HEK293 (cell line): ENCODE results near the gene CETP.

ENCODE experiments used
- CTCF ChIA-PET: fragments of 350-600 bp; formaldehyde crosslinking; extraction: SDS; loops from one replicate; lab custom pipeline; 2021; ENCODE audit warnings: antibody characterized with exemption; lab: Yijun Ruan, JAX
- POLR2A ChIA-PET: fragments of 300-600 bp; formaldehyde crosslinking; extraction: SDS; loops from one replicate; lab custom pipeline; 2020; ENCODE audit warnings: antibody characterized with exemption, inconsistent platforms; lab: Yijun Ruan, JAX
- H3K27ac ChIP-seq: fragments of 200-500 bp; sonication (Bioruptor generic); 2 replicates; pipeline ENCODE4 v1.5.1; 2014; ENCODE audit warnings: low read depth, low read length, control low read depth, inconsistent platforms; ENCODE audit errors: extremely low read depth
- H3K36me3 ChIP-seq, 2 experiments: fragments of 200-500 bp in 1 of 2; sonication (Bioruptor generic) in 1 of 2; 1 replicate in 1 of 2; 2 replicates in 1 of 2; pipeline ENCODE4 v1.5.1; 2014 to 2017; ENCODE audit warnings: inconsistent platforms in 2 of 2, low read length in 2 of 2; ENCODE audit not compliant: control insufficient read depth in 2 of 2, insufficient read depth in 1 of 2
- H3K4me1 ChIP-seq: fragments of 200-500 bp; sonication (Bioruptor generic); 2 replicates; pipeline ENCODE4 v1.5.1; 2014; ENCODE audit warnings: mild to moderate bottlenecking, low read length, inconsistent platforms; ENCODE audit not compliant: control insufficient read depth, insufficient read depth
- H3K4me3 ChIP-seq: 2 replicates; pipeline ENCODE4 v1.5.1; 2011; ENCODE audit warnings: low read depth, mild to moderate bottlenecking, control low read depth, low read length, moderate library complexity
- H3K9me3 ChIP-seq: fragments of 200-500 bp; sonication (Bioruptor generic); 2 replicates; pipeline ENCODE4 v1.5.1; 2014; ENCODE audit warnings: low read depth, low read length, inconsistent platforms; ENCODE audit not compliant: control insufficient read depth, insufficient read depth
- EGR2 ChIP-seq: fragments of 450-650 bp; formaldehyde crosslinking; IDR thresholded peaks from 2 replicates; pipeline ENCODE4 v1.5.1; 2016; ENCODE audit warnings: low read depth, missing biosample characterization, missing genetic modification characterization
- GLI4 ChIP-seq: fragments of 450-650 bp; formaldehyde crosslinking; IDR thresholded peaks from 2 replicates; pipeline ENCODE4 v1.5.1; 2016; ENCODE audit warnings: missing biosample characterization, missing genetic modification characterization
- GLIS2 ChIP-seq: fragments of 450-650 bp; formaldehyde crosslinking; IDR thresholded peaks from 2 replicates; pipeline ENCODE4 v1.5.1; 2016; ENCODE audit warnings: missing biosample characterization, missing genetic modification characterization
- SALL2 ChIP-seq: fragments of 450-650 bp; formaldehyde crosslinking; IDR thresholded peaks from 2 replicates; pipeline ENCODE4 v1.5.0; 2017; ENCODE audit warnings: missing biosample characterization, mild to moderate bottlenecking, missing genetic modification characterization, borderline replicate concordance
- SP2 ChIP-seq: fragments of 450-650 bp; formaldehyde crosslinking; IDR thresholded peaks from 2 replicates; pipeline ENCODE4 v1.5.1; 2016; ENCODE audit warnings: missing biosample characterization, missing genetic modification characterization
- TRIM28 ChIP-seq: IDR thresholded peaks from 2 replicates; pipeline ENCODE4 v1.6.1; 2011; ENCODE audit warnings: low read length, control low read depth, borderline replicate concordance
- ZBTB48 ChIP-seq: fragments of 450-650 bp; formaldehyde crosslinking; IDR thresholded peaks from 2 replicates; pipeline ENCODE4 v1.5.1; 2016; ENCODE audit warnings: missing biosample characterization, missing genetic modification characterization
- ZEB2 ChIP-seq: fragments of 450-650 bp; formaldehyde crosslinking; IDR thresholded peaks from 2 replicates; pipeline ENCODE4 v1.5.1; 2016; ENCODE audit warnings: missing biosample characterization, missing genetic modification characterization
- ZFHX2 ChIP-seq: fragments of 450-650 bp; formaldehyde crosslinking; conservative IDR thresholded peaks from 2 replicates; pipeline ENCODE4 v1.5.1; 2016; ENCODE audit warnings: missing biosample characterization, missing genetic modification characterization
- ZNF112 ChIP-seq: fragments of 450-650 bp; formaldehyde crosslinking; IDR thresholded peaks from 2 replicates; pipeline ENCODE4 v1.5.0; 2017; ENCODE audit warnings: missing biosample characterization, missing genetic modification characterization
- ZNF19 ChIP-seq: fragments of 450-650 bp; formaldehyde crosslinking; IDR thresholded peaks from 2 replicates; pipeline ENCODE4; 2016; ENCODE audit warnings: missing biosample characterization, missing genetic modification characterization, low read depth
- ZNF366 ChIP-seq: fragments of 450-650 bp; formaldehyde crosslinking; conservative IDR thresholded peaks from 2 replicates; pipeline ENCODE4 v1.5.1; 2016; ENCODE audit warnings: missing biosample characterization, missing genetic modification characterization
- ZNF544 ChIP-seq: fragments of 450-650 bp; formaldehyde crosslinking; IDR thresholded peaks from 2 replicates; pipeline ENCODE4 v1.5.0; 2017; ENCODE audit warnings: missing biosample characterization, missing genetic modification characterization
- ZNF560 ChIP-seq: fragments of 450-650 bp; formaldehyde crosslinking; IDR thresholded peaks from 2 replicates; pipeline ENCODE4 v1.5.1; 2017; ENCODE audit warnings: missing biosample characterization, missing genetic modification characterization, borderline replicate concordance
- ZNF600 ChIP-seq: fragments of 450-650 bp; formaldehyde crosslinking; IDR thresholded peaks from 2 replicates; pipeline ENCODE4 v1.5.1; 2016; ENCODE audit warnings: missing biosample characterization, missing genetic modification characterization
- ZNF610 ChIP-seq: fragments of 450-650 bp; formaldehyde crosslinking; IDR thresholded peaks from 2 replicates; pipeline ENCODE4 v1.5.1; 2016; ENCODE audit warnings: missing biosample characterization, missing genetic modification characterization, borderline replicate concordance
- ZNF626 ChIP-seq: fragments of 450-650 bp; sonication (Bioruptor Pico); formaldehyde crosslinking; IDR thresholded peaks from 2 replicates; pipeline ENCODE4 v1.5.1; 2018; ENCODE audit warnings: missing biosample characterization, missing genetic modification characterization, inconsistent platforms
- ZNF660 ChIP-seq: fragments of 450-650 bp; IDR thresholded peaks from 2 replicates; pipeline ENCODE4 v1.5.1; 2018; ENCODE audit warnings: missing biosample characterization, mild to moderate bottlenecking, missing genetic modification characterization
- ZNF677 ChIP-seq: fragments of 450-650 bp; IDR thresholded peaks from 2 replicates; pipeline ENCODE4 v1.5.0; 2018; ENCODE audit warnings: missing biosample characterization, mild to moderate bottlenecking, missing genetic modification characterization, moderate library complexity
- ZSCAN5A ChIP-seq: fragments of 450-650 bp; formaldehyde crosslinking; IDR thresholded peaks from 2 replicates; pipeline ENCODE4 v1.5.1; 2016; ENCODE audit warnings: missing biosample characterization, missing genetic modification characterization
- TF ChIP-seq, protein P1 (sequence below): fragments of 450-650 bp; formaldehyde crosslinking; IDR thresholded peaks from 2 replicates; pipeline ENCODE4 v1.5.1; 2017; ENCODE audit warnings: missing biosample characterization, missing genetic modification characterization
- TF ChIP-seq, protein P2 (sequence below): fragments of 450-650 bp; formaldehyde crosslinking; IDR thresholded peaks from 2 replicates; pipeline ENCODE4 v1.5.1; 2017; ENCODE audit warnings: missing biosample characterization, missing genetic modification characterization

Gene CETP

GRCh38 chr16:56987692-56988091, 25.9 kb downstream of the CETP start:
- ChIA-PET CTCF (no interaction called here), POLR2A (no interaction called here)
- Histone ChIP-seq H3K27ac (no peak overlapping the region), H3K4me1 (peaks cover 4% of the 10 kb centered on the region; the same call in 1 of the 2 replicates), H3K4me3 (no peak overlapping the region), H3K36me3 (no peaks in the 10 kb centered on the region), H3K9me3 (no peaks in the 10 kb centered on the region)
- TF ChIP-seq ZFHX2 (tag by site-specific recombination) (no peak), ZNF600 (tag by site-specific recombination) (no peak), ZNF677 (tag by site-specific recombination) (no peak), TRIM28 (no peak), ZNF610 (tag by site-specific recombination) (no peak), ZSCAN5A (no peak)

- H3K9me3 ChIP-seq, result no peaks in the 10 kb centered on the region
- no peaks in the 10 kb centered on the region for H3K36me3 ChIP-seq
- H3K27ac ChIP-seq, result no peak overlapping the region
- no peak overlapping the region for H3K4me3 ChIP-seq
- 0 out of 2 replicates have a peak, but pooled peaks have one; percentile 41 for TF ChIP-seq ZNF366 (tag by site-specific recombination)
- TF ChIP-seq ZEB2, result no peak
- no peak for TF ChIP-seq ZNF544
- 0 out of 2 replicates have a peak, but pooled peaks have one; percentile 24 for TF ChIP-seq ZNF112 (tag by site-specific recombination)
- peak; percentile 88; the same call in 1 of the 2 replicates for TF ChIP-seq ZBTB48 (tag by site-specific recombination)
- TF ChIP-seq, protein P1, sequence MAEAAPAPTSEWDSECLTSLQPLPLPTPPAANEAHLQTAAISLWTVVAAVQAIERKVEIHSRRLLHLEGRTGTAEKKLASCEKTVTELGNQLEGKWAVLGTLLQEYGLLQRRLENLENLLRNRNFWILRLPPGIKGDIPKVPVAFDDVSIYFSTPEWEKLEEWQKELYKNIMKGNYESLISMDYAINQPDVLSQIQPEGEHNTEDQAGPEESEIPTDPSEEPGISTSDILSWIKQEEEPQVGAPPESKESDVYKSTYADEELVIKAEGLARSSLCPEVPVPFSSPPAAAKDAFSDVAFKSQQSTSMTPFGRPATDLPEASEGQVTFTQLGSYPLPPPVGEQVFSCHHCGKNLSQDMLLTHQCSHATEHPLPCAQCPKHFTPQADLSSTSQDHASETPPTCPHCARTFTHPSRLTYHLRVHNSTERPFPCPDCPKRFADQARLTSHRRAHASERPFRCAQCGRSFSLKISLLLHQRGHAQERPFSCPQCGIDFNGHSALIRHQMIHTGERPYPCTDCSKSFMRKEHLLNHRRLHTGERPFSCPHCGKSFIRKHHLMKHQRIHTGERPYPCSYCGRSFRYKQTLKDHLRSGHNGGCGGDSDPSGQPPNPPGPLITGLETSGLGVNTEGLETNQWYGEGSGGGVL (tag by site-specific recombination), result peak; percentile 66
- TF ChIP-seq GLIS2 (tag by site-specific recombination), result 0 out of 2 replicates have a peak, but pooled peaks have one; percentile 13
- TF ChIP-seq EGR2 (tag by site-specific recombination), result peak; percentile 9; the same call in 1 of the 2 replicates
- ChIA-PET POLR2A (interaction anchor here (0.9 kb wide), 1 partner anchor 7 kb away, joined by 3 read pairs; no protein-coding TSS in a partner anchor), CTCF (interaction anchor here (2.0 kb wide), 1 partner anchor 24 kb away, joined by 11 read pairs; no protein-coding TSS in a partner anchor)
- H3K4me1 ChIP-seq, result peaks cover 4% of the 10 kb centered on the region; the same call in 1 of the 2 replicates
Measured at GRCh38 chr16:56988161-56988947, 26.6 kb downstream of the CETP start.

DNA sequence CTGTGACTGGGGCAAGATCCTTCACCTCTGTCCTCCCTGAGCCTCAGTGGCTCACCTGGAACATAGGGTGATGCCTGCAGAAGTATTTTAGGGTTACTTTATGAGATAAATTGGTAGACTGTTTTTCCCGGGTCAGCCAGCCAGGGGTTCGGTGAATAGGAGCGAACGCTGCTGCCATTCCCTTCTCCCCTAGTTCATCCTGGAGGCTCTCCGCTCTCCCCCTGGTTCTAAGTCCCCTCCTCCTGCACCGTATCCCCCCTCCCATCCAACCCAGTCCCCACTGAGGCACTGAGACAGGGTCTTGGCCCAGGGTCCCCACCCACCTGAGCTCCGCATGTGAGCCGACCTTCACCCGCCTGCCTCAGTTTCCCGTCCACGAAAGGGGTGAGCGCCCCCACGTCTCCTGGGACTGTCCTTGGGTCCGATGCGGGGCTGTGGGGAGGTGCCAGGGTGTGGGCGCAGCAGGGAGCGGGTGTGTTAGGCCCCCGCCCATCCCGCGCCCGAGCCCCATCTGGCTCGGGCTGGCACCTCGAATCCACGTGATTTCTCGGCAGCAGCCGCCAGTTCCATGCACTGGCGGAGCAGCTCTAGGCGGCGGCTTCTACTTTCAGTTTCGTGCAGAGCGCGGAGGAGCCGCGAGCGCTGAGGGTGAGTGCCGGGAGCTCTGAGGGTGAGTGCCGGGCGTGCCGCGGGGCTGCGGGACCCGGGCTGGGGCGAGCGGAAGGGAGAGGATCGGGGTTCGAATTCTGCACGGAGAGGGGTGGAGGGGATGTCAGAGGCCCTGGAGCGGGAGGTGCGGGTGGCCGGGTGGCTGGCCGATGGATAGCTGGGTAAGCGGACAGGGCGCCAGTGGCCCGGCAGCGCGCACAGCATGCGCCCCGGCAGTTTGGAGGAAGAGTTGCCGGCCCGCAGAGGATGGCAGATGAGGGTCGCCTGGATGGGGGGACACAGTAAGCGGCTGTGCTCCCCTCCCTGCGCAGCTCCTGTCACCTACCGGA, 27.5 kb downstream of the CETP start, which contains the start of gene NLRC5:
TSS of gene NLRC5 (plus strand) at position 610 of the 998 bp plus-strand sequence. CDS start 31,156 bp downstream, outside the sequence.
- Histone ChIP-seq H3K4me3 (peak within 1 kb of the TSS; percentile 64), H3K36me3 (no peaks in the 10 kb centered on the region), H3K4me1 (peaks cover 4% of the 10 kb centered on the region; the same call in 1 of the 2 replicates), H3K9me3 (no peaks in the 10 kb centered on the region), H3K27ac (no peak within 1 kb of the TSS; the same call in 1 of the 2 replicates)
- ChIA-PET CTCF (interaction anchor here (0.6 to 2.0 kb wide), 2 partner anchors 24 to 42 kb away, joined by 5 to 11 read pairs; no protein-coding TSS in a partner anchor), POLR2A (interaction anchor here (0.9 to 1.2 kb wide), 5 partner anchors 8 to 103 kb away, joined by 3 to 8 read pairs (median 4); partner anchors contain the start of gene CPNE2)
- TF ChIP-seq SALL2 (tag by site-specific recombination) (no peak), ZNF560 (tag by site-specific recombination) (no peak), SP2 (tag by site-specific recombination) (no peak), ZNF660 (tag by site-specific recombination) (peak; percentile 18; the same call in 1 of the 2 replicates), ZNF626 (tag by site-specific recombination) (no peak), GLI4 (0 out of 2 replicates have a peak, but pooled peaks have one; percentile 64), ZNF19 (tag by site-specific recombination) (no peak), ZNF544 (no peak)
- TF ChIP-seq, protein P2, sequence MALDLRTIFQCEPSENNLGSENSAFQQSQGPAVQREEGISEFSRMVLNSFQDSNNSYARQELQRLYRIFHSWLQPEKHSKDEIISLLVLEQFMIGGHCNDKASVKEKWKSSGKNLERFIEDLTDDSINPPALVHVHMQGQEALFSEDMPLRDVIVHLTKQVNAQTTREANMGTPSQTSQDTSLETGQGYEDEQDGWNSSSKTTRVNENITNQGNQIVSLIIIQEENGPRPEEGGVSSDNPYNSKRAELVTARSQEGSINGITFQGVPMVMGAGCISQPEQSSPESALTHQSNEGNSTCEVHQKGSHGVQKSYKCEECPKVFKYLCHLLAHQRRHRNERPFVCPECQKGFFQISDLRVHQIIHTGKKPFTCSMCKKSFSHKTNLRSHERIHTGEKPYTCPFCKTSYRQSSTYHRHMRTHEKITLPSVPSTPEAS (tag by site-specific recombination), result no peak
